SK-N-SH treated with all-trans-retinoic acid at 6 μM for 48 hours (cell line): ENCODE measurements around the gene SLC8B1.

Source experiments
- ATAC-seq: fragments of 200-7000 bp; cut with Tn5 transposase; 3 replicates; pipeline ENCODE4 v1.9.1; 2020; ENCODE audit warnings: mild to moderate bottlenecking, moderate library complexity
- ARNTL ChIP-seq: fragments of 450-650 bp; formaldehyde crosslinking; IDR thresholded peaks from 2 replicates; pipeline ENCODE4 v1.5.0; 2020; ENCODE audit warnings: low read depth, mild to moderate bottlenecking, moderate library complexity, borderline replicate concordance
- BACH2 ChIP-seq: fragments of 250-450 bp; sonication (Bioruptor Pico); IDR thresholded peaks from 2 replicates; pipeline ENCODE4 v1.9.0; 2021; ENCODE audit warnings: mild to moderate bottlenecking, borderline replicate concordance
- CREB5 ChIP-seq: fragments of 250-450 bp; sonication (Bioruptor Pico); IDR thresholded peaks from 2 replicates; pipeline ENCODE4 v1.5.1; 2020; ENCODE audit warnings: low read depth, mild to moderate bottlenecking, moderate library complexity
- CSDC2 ChIP-seq: fragments of 250-450 bp; sonication (Bioruptor Pico); IDR thresholded peaks from 2 replicates; pipeline ENCODE4 v1.5.0; 2020; ENCODE audit warnings: mild to moderate bottlenecking, moderate library complexity
- CSRNP3 ChIP-seq: fragments of 250-450 bp; sonication (Bioruptor Pico); IDR thresholded peaks from 2 replicates; pipeline ENCODE4 v1.5.1; 2021; ENCODE audit warnings: mild to moderate bottlenecking, moderate library complexity
- GLIS3 ChIP-seq: fragments of 250-450 bp; sonication (Bioruptor Pico); IDR thresholded peaks from 2 replicates; pipeline ENCODE4 v1.5.0; 2020; ENCODE audit warnings: mild to moderate bottlenecking, moderate library complexity
- ISL1 ChIP-seq: fragments of 250-450 bp; sonication (Bioruptor Pico); IDR thresholded peaks from 2 replicates; pipeline ENCODE4 v2.1.2; 2022; ENCODE audit warnings: mild to moderate bottlenecking, moderate library complexity
- OSR1 ChIP-seq: fragments of 250-450 bp; sonication (Bioruptor Pico); IDR thresholded peaks from 2 replicates; pipeline ENCODE4 v1.8.0; 2022; ENCODE audit warnings: moderate library complexity, mild to moderate bottlenecking, inconsistent platforms
- PATZ1 ChIP-seq: fragments of 250-450 bp; sonication (Bioruptor Pico); IDR thresholded peaks from 2 replicates; pipeline ENCODE4 v1.8.0; 2020; ENCODE audit warnings: mild to moderate bottlenecking, moderate library complexity, borderline replicate concordance
- PPARA ChIP-seq: fragments of 250-450 bp; sonication (Bioruptor Pico); IDR thresholded peaks from 2 replicates; pipeline ENCODE4 v1.5.0; 2020; ENCODE audit warnings: mild to moderate bottlenecking, borderline replicate concordance
- RARB ChIP-seq: fragments of 250-450 bp; sonication (Bioruptor Pico); IDR thresholded peaks from 2 replicates; pipeline ENCODE4 v1.8.0; 2021; ENCODE audit warnings: mild to moderate bottlenecking, moderate library complexity
- SNAI2 ChIP-seq: fragments of 250-450 bp; sonication (Bioruptor Pico); IDR thresholded peaks from 2 replicates; pipeline ENCODE4 v1.5.0; 2020; ENCODE audit warnings: mild to moderate bottlenecking, moderate library complexity
- TCF4 ChIP-seq: fragments of 250-450 bp; sonication (Bioruptor Pico); IDR thresholded peaks from 2 replicates; pipeline ENCODE4 v1.8.0; 2021; ENCODE audit warnings: mild to moderate bottlenecking, moderate library complexity, borderline replicate concordance
- TSHZ2 ChIP-seq: fragments of 250-450 bp; sonication (Bioruptor Pico); IDR thresholded peaks from 2 replicates; pipeline ENCODE4 v1.5.0; 2020; ENCODE audit warnings: mild to moderate bottlenecking, moderate library complexity
- ZC3H10 ChIP-seq: fragments of 250-450 bp; sonication (Bioruptor Pico); IDR thresholded peaks from 2 replicates; pipeline ENCODE4 v1.5.1; 2021; ENCODE audit warnings: mild to moderate bottlenecking, moderate library complexity
- ZFP3 ChIP-seq: fragments of 250-450 bp; sonication (Bioruptor Pico); IDR thresholded peaks from 2 replicates; pipeline ENCODE4 v1.5.0; 2020; ENCODE audit warnings: mild to moderate bottlenecking, moderate library complexity
- ZNF565 ChIP-seq: fragments of 450-650 bp; formaldehyde crosslinking; conservative IDR thresholded peaks from 2 replicates; pipeline ENCODE4 v1.5.0; 2020; ENCODE audit warnings: low read depth, mild to moderate bottlenecking, moderate library complexity
- ZNF70 ChIP-seq: fragments of 450-650 bp; formaldehyde crosslinking; IDR thresholded peaks from 2 replicates; pipeline ENCODE4 v1.5.0; 2020; ENCODE audit warnings: mild to moderate bottlenecking, moderate library complexity
- ZNF8 ChIP-seq: fragments of 450-650 bp; formaldehyde crosslinking; IDR thresholded peaks from 2 replicates; pipeline ENCODE4 v1.5.0; 2020; ENCODE audit warnings: mild to moderate bottlenecking, moderate library complexity

The SLC8B1 gene

GRCh38 chr12:113315358-113315757 lies 19.6 kb downstream of the SLC8B1 start (continued):
- TF ChIP-seq BACH2 (CRISPR knock-in tag) = no peak
- no peak for TF ChIP-seq ZNF8
- TF ChIP-seq PATZ1 (CRISPR knock-in tag) = no peak
- no peak for TF ChIP-seq RARB (CRISPR knock-in tag)
- TF ChIP-seq TSHZ2 (CRISPR knock-in tag) = no peak
- TF ChIP-seq, all 23 proteins: peak for 0

GRCh38 chr12:113314121-113314529 lies 20.8 kb downstream of the SLC8B1 start:
- ATAC-seq = no peak
- TF ChIP-seq ZNF70 (CRISPR knock-in tag) = peak; percentile 74
- TF ChIP-seq TCF4 (CRISPR knock-in tag) = no peak
- TF ChIP-seq, all 23 proteins: peak for 1

- no peak for ATAC-seq
- TF ChIP-seq PPARA (no peak), ZC3H10 (CRISPR knock-in tag) (no peak)
Observed at GRCh38 chr12:113310489-113310888, 24.4 kb downstream of the SLC8B1 start.

- peak; percentile 54 for ATAC-seq
- TF ChIP-seq ZNF8 (no peak), CSDC2 (CRISPR knock-in tag) (no peak), OSR1 (CRISPR knock-in tag) (no peak), ZNF70 (CRISPR knock-in tag) (no peak), ZC3H10 (CRISPR knock-in tag) (no peak), ZNF565 (no peak), ARNTL (CRISPR knock-in tag) (no peak), PATZ1 (CRISPR knock-in tag) (no peak), CREB5 (CRISPR knock-in tag) (no peak), ISL1 (CRISPR knock-in tag) (no peak), CSRNP3 (no peak), ZFP3 (CRISPR knock-in tag) (no peak), BACH2 (CRISPR knock-in tag) (no peak)
Observed at GRCh38 chr12:113306382-113306781, 28.5 kb downstream of the SLC8B1 start.

GRCh38 chr12:113305281-113305856 lies 29.5 kb downstream of the SLC8B1 start:
- no peak for ATAC-seq
- TF ChIP-seq PATZ1 (CRISPR knock-in tag) (no peak), ISL1 (CRISPR knock-in tag) (no peak), OSR1 (CRISPR knock-in tag) (no peak), CSRNP3 (no peak), ZNF8 (no peak), CREB5 (CRISPR knock-in tag) (no peak), SNAI2 (CRISPR knock-in tag) (no peak), ZNF565 (no peak), CSDC2 (CRISPR knock-in tag) (no peak), RARB (CRISPR knock-in tag) (no peak), GLIS3 (CRISPR knock-in tag) (no peak), PPARA (no peak)
